Adrenal gland (tissue), 12 donors: ENCODE data around the gene MCHR1. TPM values are rescaled to one million over a fixed set of nuclear protein-coding genes. Genes with fewer than 3 reads are reported as not detected.

Source experiments
- DNase-seq, 7 donors: peaks; one replicate each; pipeline ENCODE4 v3.0.0-alpha.2; 2019 to 2020
- H3K27ac ChIP-seq, 5 donors: fragments of 200-600 bp; sonication (generic) in 4 of 5; 1 replicate in 3 of 5; 2 replicates in 2 of 5; pipeline versions ENCODE4 v1.5.1 to v1.8.0; 2016 to 2020; ENCODE audit warnings: mild to moderate bottlenecking in 1 of 5
- H3K27me3 ChIP-seq: fragments of 200-600 bp; 2 replicates; pipeline ENCODE4 v1.8.0; 2021
- H3K36me3 ChIP-seq, 2 donors: fragments of 200-600 bp; replicated peaks in 1 of 2; 1 replicate in 1 of 2; 2 replicates in 1 of 2; pipeline versions ENCODE4 v1.5.1 to v1.8.0; 2018 to 2022
- H3K4me1 ChIP-seq, 2 donors: fragments of 200-600 bp; replicated peaks in 1 of 2; 1 replicate in 1 of 2; 2 replicates in 1 of 2; pipeline versions ENCODE4 v1.5.1 to v1.8.0; 2018 to 2021
- H3K4me3 ChIP-seq, 4 donors: fragments of 200-600 bp; sonication (generic) in 3 of 4; one replicate each; pipeline ENCODE4 v1.5.1; 2016 to 2018
- H3K9me3 ChIP-seq, 3 donors: fragments of 200-600 bp; sonication (generic) in 1 of 3; replicated peaks in 1 of 3; 1 replicate in 2 of 3; 2 replicates in 1 of 3; pipeline versions ENCODE4 v1.5.1 to v1.8.0; 2016 to 2021
- POLR2A ChIP-seq, 2 donors: fragments of 450-650 bp; IDR thresholded peaks; one replicate each; pipeline ENCODE4 v1.6.1; 2017; ENCODE audit warnings: antibody characterized with exemption in 2 of 2, mild to moderate bottlenecking in 2 of 2, moderate library complexity in 1 of 2
- WGBS, 4 donors: extraction: QIAGEN DNeasy Blood & Tissue Kit in 2 of 4; methylation state at CpG; one replicate each; pipeline versions ENCODE4 v1.1.5 to v1.1.7; 2013 to 2017; 5-methylcytosine and 5-hydroxymethylcytosine counted together
- intact Hi-C, 2 donors: fragments of 100-400 bp; cut with DNase I; formaldehyde crosslinking; loops; one replicate each; pipeline versions ENCODE4 v1.14.1 to v1.15.0; 2022 to 2023
- polyA plus RNA-seq, 3 donors: library from polyadenylated mRNA; stranded (reverse); fragments of 200-250 nt in 2 of 3; fragments of 350-450 nt in 1 of 3; fragmentation: Illumina TruSeq in 1 of 3; extraction: RNeasy Lipid Tissue Mini Kit (QIAGEN cat#74804) in 1 of 3; gene quantifications; one replicate each; pipeline ENCODE4 v1.2.3, GENCODE V29; 2013 to 2014
- total RNA-seq, 9 donors: library from RNA; depleted of rRNA in 4 of 9; stranded (reverse); fragments of >200 nt in 4 of 9; fragments of 120-200 nt in 1 of 9; fragmentation: NEBNext Ultra II Directional in 1 of 9; extraction: Animal tissue kit (Norgen Biotek cat#: 25700) in 1 of 9; gene quantifications; one replicate each; pipeline versions ENCODE4 v1.1.0 to v1.2.4, GENCODE V29; 2013 to 2023
- TF ChIP-seq, protein P1 (sequence below), 6 experiments: fragments of 450-650 bp in 4 of 6; fragments of 200-600 bp in 2 of 6; sonication (generic) in 1 of 6; IDR thresholded peaks; 1 replicate in 5 of 6; 2 replicates in 1 of 6; pipeline versions ENCODE4 v1.5.1 to v1.8.0; 2016 to 2021; ENCODE audit warnings: antibody characterized with exemption in 6 of 6, mild to moderate bottlenecking in 2 of 6, moderate library complexity in 1 of 6
- donor health status: healthy with polysubstance abuse.
- donor health status: Bipolar disorder and iron deficiency.
- donor health status: DM: yes; HTN: yes; CAD: no.
- donor health status: DM: no; HTN: no; CAD: no.
- donor health status: DM: no; HTN: no; CAD: no.
- donor health status: DM: yes; HTN: yes; CAD: no.

The MCHR1 gene
- total and polyA plus RNA-seq, 12 donors: 0.07 to 1.7 (median 0.24) TPM; not detected in 2

DNA sequence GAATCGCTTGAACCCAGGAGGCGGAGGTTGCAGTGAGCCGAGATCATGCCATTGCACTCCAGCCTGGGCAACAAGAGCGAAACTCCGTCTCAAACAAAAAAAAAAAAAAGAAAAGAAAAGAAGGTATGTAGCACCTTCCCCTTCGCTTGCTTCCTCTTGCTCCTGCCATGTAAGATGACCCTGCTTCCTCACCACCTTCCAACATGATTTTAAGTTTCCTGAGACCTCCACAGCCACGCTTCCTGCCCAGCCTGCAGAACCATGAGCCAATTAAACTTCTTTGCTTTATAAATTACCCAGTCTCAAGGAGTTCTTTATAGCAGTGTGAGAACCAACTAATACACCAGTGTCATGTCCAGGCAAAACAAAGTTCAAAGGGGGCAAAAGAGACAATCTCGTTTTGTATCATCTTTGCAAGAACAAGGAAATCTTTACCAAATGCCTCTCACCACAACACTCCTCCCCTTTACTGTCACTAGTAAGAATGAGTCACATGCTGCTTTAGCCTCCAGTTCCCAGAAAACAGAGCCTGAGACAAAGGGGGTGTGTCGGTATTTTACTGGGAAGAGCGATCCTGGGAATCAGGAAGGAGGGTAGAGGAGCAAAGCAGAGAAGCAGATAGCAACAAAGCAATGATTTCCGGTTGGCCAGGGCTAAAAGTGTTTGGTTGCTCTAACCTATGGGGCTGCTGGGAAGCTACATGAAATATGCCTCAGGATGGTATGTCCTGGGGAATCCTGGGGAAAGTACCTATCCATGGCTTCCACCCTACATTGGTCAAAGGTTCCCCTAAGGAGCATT is 10.5 kb upstream of the MCHR1 start:
- intact Hi-C loops: no loop called here
- peak overlapping the region in 1 of 5 donors; percentile 48 for H3K27ac ChIP-seq
- TF ChIP-seq POLR2A (IDR thresholded peaks at IDR 0.05): no peak
- TF ChIP-seq, protein P1, sequence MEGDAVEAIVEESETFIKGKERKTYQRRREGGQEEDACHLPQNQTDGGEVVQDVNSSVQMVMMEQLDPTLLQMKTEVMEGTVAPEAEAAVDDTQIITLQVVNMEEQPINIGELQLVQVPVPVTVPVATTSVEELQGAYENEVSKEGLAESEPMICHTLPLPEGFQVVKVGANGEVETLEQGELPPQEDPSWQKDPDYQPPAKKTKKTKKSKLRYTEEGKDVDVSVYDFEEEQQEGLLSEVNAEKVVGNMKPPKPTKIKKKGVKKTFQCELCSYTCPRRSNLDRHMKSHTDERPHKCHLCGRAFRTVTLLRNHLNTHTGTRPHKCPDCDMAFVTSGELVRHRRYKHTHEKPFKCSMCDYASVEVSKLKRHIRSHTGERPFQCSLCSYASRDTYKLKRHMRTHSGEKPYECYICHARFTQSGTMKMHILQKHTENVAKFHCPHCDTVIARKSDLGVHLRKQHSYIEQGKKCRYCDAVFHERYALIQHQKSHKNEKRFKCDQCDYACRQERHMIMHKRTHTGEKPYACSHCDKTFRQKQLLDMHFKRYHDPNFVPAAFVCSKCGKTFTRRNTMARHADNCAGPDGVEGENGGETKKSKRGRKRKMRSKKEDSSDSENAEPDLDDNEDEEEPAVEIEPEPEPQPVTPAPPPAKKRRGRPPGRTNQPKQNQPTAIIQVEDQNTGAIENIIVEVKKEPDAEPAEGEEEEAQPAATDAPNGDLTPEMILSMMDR (IDR thresholded peaks at IDR 0.05): no peak
- no peaks in the 10 kb centered on the region for H3K27me3 ChIP-seq
- no peak for DNase-seq
- no peak overlapping the region for H3K4me3 ChIP-seq
- H3K4me1 ChIP-seq: no peaks in the 10 kb centered on the region
- H3K36me3 ChIP-seq: no peaks in the 10 kb centered on the region
- H3K9me3 ChIP-seq: no peaks in the 10 kb centered on the region
- WGBS, 4 donors: 76 to 85% (median 78%) methylated on average over 10 to 11 of the region's 11 CpGs

GRCh38 chr22:40670058-40670457 is 9.2 kb upstream of the MCHR1 start:
- WGBS, 4 donors: 40 to 69% (median 65%) methylated on average over 2 of the region's 2 CpGs
- TF ChIP-seq POLR2A (IDR thresholded peaks at IDR 0.05): no peak
- TF ChIP-seq, protein P1 (IDR thresholded peaks at IDR 0.05): no peak
- H3K9me3 ChIP-seq: no peaks in the 10 kb centered on the region
- no peak overlapping the region for H3K4me3 ChIP-seq
- DNase-seq: no peak
- intact Hi-C loops: no loop called here
- H3K36me3 ChIP-seq: no peaks in the 10 kb centered on the region
- H3K4me1 ChIP-seq: no peaks in the 10 kb centered on the region
- H3K27me3 ChIP-seq: no peaks in the 10 kb centered on the region
- H3K27ac ChIP-seq: peak overlapping the region in 1 of 5 donors; percentile 47

GRCh38 chr22:40671369-40671768 is 7.9 kb upstream of the MCHR1 start:
- Histone ChIP-seq H3K36me3 (no peaks in the 10 kb centered on the region), H3K4me3 (no peak overlapping the region), H3K4me1 (no peaks in the 10 kb centered on the region), H3K27me3 (no peaks in the 10 kb centered on the region), H3K9me3 (no peaks in the 10 kb centered on the region), H3K27ac (no peak overlapping the region)
- WGBS, 4 donors: 89 to 95% (median 91%) methylated on average over 13 of the region's 13 CpGs
- intact Hi-C loops: no loop called here
- no peak for TF ChIP-seq POLR2A (IDR thresholded peaks at IDR 0.05)
- TF ChIP-seq, protein P1 (IDR thresholded peaks at IDR 0.05): no peak
- no peak for DNase-seq

GRCh38 chr22:40671796-40672360 is 7.4 kb upstream of the MCHR1 start:
- intact Hi-C loops: no loop called here
- Histone ChIP-seq H3K27me3 (no peaks in the 10 kb centered on the region), H3K4me1 (no peaks in the 10 kb centered on the region), H3K36me3 (no peaks in the 10 kb centered on the region), H3K9me3 (no peaks in the 10 kb centered on the region), H3K4me3 (no peak overlapping the region), H3K27ac (no peak overlapping the region)
- TF ChIP-seq, protein P1 (IDR thresholded peaks at IDR 0.05): no peak
- no peak for TF ChIP-seq POLR2A (IDR thresholded peaks at IDR 0.05)
- WGBS, 4 donors: 87 to 98% (median 95%) methylated on average over 7 of the region's 7 CpGs
- DNase-seq: no peak
